Bronchial smooth muscle cell (primary cell): ENCODE measurements around the gene CENPS. TPM values are rescaled to one million over a fixed set of nuclear protein-coding genes. Genes with fewer than 3 reads are reported as not detected.

Experiments
- total RNA-seq: library from RNA; depleted of rRNA; stranded (reverse); fragments of >200 nt; gene quantifications from 2 replicates; pipeline ENCODE4 v1.2.1, GENCODE V29; 2014

CENPS gene
- 10.4 and 10.6 TPM in 2 replicates for total RNA-seq

DNA sequence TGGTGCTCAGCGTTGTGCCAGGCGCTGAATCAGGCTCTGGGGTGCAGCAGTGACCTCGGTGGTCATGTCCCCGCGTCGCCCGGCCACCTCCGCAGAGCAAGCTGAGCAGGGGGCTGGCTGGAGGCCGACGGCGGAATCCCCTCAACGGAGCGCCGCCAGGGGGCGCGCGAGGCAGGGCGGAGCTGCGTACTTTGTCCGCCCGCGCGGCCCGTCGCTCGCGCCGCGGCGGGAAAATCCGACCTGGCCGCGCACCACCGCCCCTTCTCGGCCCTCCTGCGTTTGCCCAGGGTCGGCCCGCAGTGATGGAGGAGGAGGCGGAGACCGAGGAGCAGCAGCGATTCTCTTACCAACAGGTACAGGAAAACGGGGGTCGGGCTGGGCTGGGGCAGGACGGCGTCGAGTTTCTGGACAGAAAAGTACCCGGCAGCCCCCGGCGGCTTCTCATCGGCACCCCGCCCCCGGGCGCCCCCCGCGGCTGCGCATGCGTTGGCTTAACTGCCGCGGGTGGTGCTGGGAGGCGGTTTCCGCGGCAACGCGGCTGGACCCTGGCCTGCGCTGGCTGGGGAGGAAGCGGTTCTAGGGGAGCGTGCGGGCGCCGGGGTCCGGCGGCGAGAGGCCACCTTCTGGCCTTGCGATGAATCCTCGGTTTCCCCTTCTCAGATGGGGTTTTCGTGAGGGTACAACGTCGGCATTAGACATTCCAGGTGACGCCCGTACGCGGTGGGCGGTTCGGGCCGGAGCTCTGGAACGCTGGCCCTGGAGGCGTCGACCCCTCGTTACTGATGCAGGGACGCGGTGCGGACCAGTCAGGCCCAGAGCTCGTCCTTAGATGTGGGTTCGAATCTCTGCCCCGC lies at the start of gene CENPS:
CENPS (plus strand) TSS at position 218 of the 854 bp plus-strand sequence; CDS start at position 303, 85 bp downstream.

DNA sequence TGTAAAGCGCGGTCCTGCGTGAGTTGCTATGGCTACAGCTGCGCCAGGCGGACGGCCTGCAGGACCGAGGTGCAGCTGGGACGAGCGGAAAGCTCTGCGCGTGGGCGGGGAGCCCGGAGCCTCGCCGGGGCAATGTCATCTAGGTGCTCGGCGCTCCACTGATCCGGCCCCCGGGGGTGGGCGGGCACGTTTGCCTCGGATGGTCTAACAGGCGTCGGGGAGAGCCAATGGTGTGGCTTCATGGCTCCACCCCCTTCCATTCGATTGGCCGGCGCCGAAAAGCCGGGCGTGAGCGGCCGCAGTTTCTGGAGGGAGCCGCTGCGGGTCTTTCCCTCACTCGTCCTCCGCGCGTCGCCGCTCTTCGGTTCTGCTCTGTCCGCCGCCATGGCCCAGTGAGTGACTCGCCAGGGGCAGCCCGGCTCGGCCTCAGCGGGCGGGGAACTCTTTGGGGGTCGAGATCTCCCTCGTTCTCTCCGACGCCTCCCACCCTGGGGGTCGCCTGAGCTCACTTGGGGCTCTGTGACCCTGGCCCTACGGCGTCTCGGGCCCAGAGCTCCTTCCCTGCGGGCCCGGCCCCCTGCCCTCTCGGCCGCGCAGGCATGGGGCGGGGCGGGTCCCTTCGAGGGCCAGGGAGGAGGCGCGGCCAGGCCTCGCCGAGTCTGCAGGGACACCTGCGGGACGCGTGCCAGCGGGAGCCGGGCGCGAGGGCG lies 31.3 kb upstream of the CENPS start, which contains the start of gene PGD:
PGD (plus strand) TSS at position 331 of the 710 bp plus-strand sequence; CDS start at position 385, 54 bp downstream.

DNA sequence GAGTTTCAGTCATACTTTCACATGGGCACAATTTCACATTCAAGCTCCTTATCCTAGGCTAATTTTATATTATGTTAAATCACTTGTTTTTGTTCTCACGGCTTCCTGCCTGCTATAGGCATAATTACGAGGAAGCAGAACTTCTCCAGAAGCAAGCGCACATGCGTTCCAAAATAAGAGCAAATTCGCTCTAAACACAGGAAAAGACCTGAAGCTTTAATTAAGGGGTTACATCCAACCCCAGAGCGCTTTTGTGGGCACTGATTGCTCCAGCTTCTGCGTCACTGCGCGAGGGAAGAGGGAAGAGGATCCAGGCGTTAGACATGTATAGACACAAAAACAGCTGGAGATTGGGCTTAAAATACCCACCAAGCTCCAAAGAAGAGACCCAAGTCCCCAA lies 19.5 kb downstream of the CENPS start, which contains the start of gene CORT:
CORT (plus strand) TSS at position 281 of the 400 bp plus-strand sequence. CDS start 193 bp downstream, outside the sequence.

DNA sequence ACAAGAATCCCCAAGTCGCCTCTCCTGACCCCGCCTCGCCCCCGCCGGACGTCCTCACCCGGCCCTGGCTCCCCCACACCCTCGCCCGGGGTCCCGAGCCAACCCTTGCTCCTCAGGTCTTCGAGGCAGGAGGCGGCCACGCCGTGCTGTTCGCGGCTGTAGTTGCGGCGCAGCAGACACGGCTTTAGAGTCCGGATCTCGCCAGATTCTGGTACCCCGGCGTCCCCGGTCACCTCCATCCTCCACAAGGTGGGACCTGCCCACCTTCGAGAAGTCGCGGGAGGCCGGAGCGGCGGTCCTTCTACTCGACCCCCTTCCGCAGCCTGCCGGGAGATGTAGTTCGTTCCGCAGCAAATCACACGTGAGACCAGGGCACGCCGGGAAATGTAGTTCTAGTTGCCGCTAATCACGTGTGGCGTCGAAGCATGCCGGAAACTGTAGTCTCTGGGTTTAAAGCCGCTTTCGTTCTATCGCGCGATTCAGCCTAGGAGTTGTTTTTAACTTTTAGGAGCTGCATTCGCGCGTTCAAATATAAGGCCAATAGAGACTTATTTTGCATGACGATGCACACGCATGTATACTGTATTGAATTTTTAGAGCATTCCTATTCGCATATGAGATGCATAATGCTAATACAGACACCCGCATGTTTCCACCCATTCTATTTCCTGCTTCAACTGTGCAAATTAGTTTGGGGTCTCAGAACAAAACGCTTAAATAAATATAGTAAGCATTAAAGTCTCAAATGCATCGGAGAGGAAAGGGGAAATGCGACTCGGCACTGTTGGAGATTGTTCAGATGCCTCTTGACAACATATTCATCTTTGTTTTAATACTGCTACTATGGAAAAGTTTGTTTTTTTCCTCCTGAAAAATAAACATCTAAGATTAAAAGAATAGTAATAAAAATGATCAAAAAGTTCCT lies 42.2 kb downstream of the CENPS start, which contains the start of gene DFFA:
DFFA (minus strand) TSS at position 310 of the 925 bp plus-strand sequence; CDS start at position 239, 71 bp downstream.

DNA sequence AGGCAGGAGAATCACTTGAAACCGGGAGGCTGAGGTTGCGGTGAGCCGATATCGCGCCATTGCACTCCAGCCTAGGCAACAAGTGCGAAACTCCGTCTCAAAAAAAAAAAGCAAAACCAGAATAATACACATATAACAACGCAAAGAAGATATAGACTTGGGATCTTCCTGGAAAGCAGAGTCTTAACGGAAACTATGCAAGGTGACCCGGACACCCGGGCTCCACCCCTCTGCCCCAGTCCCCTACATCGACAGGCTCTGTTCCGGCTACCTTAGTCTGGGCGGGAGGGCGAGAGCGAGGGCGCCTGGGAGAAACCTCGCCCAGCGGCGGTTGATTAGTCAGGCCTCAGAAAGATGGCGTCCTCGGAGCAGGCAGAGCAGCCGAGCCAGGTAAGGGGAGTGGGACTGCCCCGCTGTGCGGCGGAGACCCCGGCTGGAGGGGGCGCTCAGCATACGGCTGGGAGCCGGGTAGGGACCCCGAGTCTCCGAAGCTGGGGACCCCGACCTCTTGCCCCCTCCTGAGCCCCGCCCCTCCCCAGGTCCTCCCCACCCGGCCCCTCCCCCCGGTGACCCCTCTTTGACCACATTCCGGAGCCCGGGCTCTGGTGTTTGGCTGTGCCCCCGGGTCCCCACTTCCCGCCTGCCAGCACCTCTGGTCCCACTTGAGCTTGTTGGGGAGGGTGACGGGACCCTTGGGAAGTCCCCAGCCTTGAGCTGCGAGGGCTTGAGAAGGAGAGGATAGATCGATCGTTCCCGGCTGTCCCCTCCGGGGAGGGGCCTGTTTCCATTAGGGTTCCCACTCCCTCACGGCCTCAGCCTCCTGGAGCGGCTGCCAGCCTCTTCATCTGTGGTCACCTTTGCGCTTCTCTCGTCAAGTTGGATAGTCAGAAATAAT lies 44.6 kb downstream of the CENPS start, which contains the start of gene PEX14:
PEX14 (plus strand) TSS at position 338 of the 895 bp plus-strand sequence; CDS start at position 355, 17 bp downstream.

Other genes with a start within 250 kb of the CENPS start
- 18.3 and 22.6 TPM in 2 replicates for gene KIF1B, start 219.9 kb upstream of the CENPS start, total RNA-seq
- 130 and 224 TPM in 2 replicates for gene PGD, start 31.4 kb upstream of the CENPS start, total RNA-seq
- 0.09 TPM in 1 of 2 replicates, not detected in the other for gene CORT, start 19.6 kb downstream of the CENPS start, total RNA-seq
- 30.6 and 41.4 TPM in 2 replicates for gene DFFA, start 42.1 kb downstream of the CENPS start, total RNA-seq
- gene PEX14, start 44.5 kb downstream of the CENPS start, total RNA-seq: 9.8 and 11.5 TPM in 2 replicates